CD4-positive, alpha-beta T cell treated with Interleukin-6 at 100 ng/mL for 8 hours (primary cell): ENCODE results near the gene SLC12A1.
"Not testable (repeated sequence)": the region's sequence is repeated elsewhere in the genome, so short reads cannot be mapped to it uniquely, and the experiment has no call there.

Experiments used
- DNase-seq: peaks from one replicate; pipeline ENCODE4 v3.0.0-alpha.2; 2020; ENCODE audit warnings: mixed read lengths, low spot score

SLC12A1 gene

GRCh38 chr15:48309740-48310139 is 103.6 kb downstream of the SLC12A1 start:
- no peak for DNase-seq

DNA sequence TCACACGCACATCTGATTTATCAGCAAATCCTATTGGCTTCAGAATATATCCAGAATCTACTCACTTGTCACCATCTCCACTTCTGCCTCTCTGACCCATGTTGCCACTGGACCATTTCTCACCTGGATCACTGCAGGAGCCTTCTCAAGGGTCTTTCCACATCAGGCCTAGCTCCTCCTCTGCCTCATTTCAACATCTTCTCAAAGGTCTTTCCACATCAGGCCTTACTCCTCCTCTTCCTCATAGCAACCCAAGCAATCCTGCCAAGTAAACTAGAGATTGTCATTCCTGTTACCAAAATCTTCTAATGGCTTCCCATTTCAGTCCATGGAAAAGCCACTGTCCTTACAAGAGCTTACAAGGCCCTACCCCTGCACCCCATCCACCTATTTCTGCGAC is 107.1 kb downstream of the SLC12A1 start:
- DNase-seq = no peak

DNA sequence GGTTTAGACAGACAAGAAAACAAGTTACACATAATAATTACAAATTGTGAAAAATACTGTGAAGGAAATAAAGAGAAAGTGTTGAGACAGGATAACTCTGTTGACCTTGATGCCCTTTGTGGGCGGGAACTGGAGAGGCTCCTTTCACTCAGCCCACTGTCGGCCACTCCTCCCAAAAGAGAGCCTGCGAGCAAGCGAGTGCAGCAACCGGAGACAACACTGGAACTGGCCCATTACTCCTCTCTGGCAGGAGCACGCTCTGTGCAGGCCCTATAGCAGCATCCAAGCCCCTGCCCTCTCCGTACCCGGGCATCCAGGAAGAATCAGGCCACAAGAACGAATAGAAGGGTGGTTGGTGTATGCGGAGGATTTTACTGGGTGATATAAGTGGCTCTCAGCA is 108.9 kb downstream of the SLC12A1 start:
- DNase-seq = no peak

GRCh38 chr15:48317221-48317620 is 111.1 kb downstream of the SLC12A1 start:
- DNase-seq = no peak

GRCh38 chr15:48318131-48318530 is 112.0 kb downstream of the SLC12A1 start:
- no peak for DNase-seq

DNA sequence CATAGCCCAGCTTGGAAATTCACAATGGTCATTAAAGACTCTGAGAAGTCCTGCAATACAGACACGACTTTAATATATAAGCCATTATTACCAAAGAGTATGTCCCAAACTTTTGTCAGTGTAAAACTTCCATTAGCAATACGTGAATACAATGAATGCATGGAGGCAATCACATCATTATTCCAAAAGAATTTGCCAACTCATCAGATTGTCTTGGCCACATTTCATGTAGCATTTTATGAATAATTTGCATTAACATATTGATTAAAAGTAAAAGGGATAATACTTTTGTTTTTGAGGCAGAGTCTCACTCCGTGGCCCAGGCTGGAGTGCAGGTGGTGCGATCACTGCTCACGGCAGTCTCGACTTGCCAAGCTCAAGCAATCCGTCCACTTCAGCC is 117.2 kb downstream of the SLC12A1 start:
- no peak for DNase-seq

DNA sequence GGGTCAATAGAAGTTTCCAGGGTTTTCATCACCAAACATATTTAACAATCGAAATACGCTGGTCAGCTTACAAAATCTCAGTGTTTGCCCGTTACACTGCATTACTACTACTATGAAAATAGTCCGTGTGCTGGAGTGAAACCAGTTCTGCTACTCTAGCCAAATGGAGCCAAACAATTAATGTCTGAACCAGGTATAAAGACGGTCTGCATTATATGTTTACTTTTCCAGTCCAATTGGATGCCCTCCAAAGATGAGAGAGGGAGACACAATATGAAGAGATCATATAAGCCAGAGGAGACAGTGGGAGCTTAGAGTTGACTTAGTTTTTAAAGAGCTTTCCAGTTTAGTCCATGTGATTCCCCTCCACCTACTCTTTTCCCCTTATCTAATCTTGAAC is 118.8 kb downstream of the SLC12A1 start:
- DNase-seq = no peak

GRCh38 chr15:48325400-48325799 is 119.3 kb downstream of the SLC12A1 start:
- no peak for DNase-seq

GRCh38 chr15:48326180-48326579 is 120.1 kb downstream of the SLC12A1 start:
- not testable (repeated sequence) for DNase-seq

DNA sequence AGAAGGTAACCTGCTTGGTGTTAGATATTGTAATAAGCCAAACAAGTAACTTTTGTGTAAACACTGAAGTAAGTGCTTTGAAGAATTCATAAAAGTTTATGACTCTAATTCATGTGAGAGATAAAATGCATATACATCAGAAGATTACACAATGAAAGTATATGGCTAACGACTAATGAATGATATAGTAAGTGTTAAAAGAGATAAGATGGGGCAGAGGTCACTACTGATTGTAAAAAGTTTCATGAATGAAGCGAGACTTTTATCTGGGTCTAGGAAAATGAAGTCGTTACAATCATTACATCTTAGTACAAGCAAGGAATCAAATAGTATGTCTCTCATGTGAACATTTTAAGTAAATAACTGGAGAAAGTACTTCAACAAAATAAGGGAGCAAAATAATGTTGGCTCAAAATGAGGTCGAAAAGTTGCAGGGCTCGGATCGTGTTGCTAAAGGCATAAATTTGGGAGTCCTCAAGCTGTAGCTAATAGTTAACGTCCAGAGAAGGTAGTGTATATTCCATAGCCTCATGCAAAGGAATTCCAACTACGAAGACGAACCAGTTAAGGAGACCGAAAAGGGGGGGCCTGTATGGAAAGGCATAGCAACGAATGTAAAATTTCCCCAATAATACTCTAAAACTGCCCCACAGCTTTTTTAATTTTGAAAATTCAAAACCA is 124.1 kb downstream of the SLC12A1 start:
- no peak for DNase-seq

DNA sequence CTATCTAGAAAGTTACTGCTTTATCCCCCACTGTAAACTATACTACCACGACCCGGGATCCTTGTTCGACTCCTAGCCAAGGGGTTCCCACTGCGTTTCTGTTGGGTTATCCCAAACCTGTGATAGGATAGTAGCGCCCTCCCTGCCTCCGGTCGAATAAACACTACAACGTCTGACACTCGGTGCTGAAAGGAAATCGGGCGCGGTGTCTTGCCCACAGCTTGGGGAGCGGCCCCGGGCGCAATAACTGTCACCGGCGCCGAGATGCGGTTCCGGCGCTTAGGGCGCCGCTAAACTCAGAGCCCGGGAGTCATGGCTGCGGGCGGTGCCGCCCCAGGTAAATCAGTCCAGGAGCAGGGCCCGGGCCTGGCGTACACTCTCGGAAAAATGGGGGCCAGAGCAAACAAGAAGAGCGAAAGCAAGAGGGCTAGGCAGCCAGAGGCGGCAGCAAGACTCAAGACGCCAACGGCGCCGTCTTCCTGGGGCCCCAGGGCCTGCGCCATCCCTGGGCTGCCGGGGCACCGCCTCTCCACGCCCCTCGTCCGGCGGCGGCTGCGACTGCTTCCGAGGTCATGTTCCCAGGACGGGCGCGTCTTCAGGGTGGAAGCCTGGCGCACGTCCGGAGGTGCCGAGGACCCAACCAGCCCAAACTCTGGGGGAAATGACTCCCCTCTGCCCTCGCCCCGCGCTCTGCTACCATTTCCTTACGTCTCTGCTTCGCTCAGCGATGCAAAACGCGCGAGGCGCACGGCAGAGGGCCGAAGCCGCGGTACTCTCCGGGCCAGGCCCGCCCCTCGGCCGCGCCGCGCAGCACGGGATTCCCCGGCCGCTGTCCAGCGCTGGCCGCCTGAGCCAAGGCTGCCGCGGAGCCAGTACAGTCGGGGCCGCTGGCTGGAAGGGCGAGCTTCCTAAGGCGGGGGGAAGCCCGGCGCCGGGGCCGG is 125.0 kb downstream of the SLC12A1 start, which contains the start of gene DUT:
DUT (plus strand) TSS at position 575 of the 941 bp plus-strand sequence; CDS start at position 662, 87 bp downstream.
- DNase-seq = peak; percentile 79

GRCh38 chr15:48331796-48332641 is 125.9 kb downstream of the SLC12A1 start:
- DNase-seq = peak; percentile 54

DNA sequence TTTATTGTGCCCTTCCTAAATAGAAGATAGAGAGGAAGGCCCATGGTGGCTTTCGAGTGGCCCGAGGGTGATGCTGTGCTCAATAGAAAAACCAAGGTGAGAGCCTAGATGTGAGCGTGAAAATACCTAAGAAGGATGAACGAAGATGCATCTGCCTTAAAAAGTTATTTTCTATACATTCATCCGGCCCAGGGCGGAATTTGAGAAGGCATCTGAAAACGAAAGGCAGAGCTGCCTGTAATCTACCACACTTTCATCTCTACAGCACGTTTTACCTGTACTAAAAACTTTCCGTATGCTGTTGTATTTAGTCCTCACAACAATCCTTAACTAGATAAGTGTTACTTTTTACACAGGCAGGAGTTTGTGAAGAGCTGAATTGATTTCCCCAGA is 126.5 kb downstream of the SLC12A1 start:
- no peak for DNase-seq

DNA sequence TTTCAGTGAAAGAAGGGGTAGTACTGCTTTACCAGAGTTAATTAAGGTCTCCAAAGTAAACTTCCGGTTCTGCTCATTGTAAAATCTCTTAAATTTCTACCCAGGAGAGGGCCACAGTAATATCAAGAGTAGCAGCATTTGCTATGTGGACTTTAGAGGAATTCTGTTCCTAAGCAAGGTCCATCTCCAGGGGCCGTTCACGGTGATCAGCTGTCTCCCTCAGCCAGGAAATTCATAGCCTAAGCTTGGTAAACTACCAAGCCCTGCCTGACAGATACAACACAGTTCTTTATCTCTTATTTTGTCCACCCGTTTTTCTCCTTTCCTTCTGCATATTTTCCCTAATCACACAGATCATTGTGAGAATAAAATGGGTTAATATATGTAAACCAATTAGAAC is 127.4 kb downstream of the SLC12A1 start:
- DNase-seq = no peak

GRCh38 chr15:48334260-48334659 is 128.2 kb downstream of the SLC12A1 start:
- no peak for DNase-seq

DNA sequence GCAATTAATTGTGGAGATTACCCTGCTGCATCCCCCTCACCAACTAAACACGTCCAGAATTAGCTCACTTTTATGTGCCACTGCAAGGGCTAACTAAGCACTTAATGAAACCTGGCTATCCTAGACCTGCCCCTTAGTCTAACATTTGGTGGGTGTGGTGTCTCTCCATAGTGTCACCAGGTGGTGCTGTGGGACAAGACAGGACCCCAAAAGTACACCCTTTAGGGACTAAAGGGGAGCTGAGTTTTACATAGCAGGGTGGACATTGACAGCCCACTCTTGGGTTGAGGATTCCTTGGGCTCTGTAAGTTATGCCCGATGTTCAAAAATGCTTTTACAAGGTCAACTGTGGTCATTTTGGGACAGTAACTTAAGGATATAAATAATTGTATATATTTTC is 130.8 kb downstream of the SLC12A1 start:
- DNase-seq = no peak

DNA sequence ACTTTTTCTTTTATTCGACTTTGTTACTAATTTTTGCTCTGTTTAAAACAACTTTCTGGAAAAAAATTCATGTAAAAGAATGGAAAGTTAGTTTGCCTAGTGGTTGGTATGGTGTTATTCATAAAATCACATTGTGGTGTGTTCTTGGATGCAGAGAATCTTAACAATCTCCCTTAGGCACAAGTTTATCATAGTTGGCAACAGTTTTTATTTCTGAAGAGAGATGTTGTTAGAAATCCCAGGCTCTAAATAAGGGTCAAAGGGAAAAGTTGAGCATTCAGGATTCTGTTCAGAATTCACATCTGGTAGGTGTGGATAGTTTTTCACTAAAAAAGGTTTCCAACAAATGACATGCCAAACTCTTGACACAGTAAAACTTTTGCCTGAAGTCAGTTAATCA is 131.5 kb downstream of the SLC12A1 start:
- no peak for DNase-seq

GRCh38 chr15:48340111-48340510 is 134.0 kb downstream of the SLC12A1 start:
- no peak for DNase-seq

DNA sequence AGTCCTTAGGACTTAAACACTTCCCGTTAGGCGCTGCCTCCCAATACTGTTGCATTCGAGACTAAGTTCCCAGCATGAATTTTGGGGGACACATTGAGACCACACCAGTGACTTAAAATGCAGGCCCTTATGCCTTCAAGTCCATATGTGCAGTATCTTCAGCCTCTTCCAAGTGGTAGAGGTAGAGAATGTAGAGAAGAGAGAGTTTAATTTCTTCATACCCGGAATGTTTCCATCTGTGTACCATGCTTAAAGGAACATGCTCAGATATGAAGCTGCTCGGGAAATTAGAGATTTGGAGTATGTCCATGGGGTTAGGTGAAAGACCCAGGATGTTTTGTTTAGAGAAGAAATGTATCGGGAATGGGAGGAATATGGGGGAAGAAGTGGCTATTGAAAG is 137.8 kb downstream of the SLC12A1 start:
- no peak for DNase-seq

DNA sequence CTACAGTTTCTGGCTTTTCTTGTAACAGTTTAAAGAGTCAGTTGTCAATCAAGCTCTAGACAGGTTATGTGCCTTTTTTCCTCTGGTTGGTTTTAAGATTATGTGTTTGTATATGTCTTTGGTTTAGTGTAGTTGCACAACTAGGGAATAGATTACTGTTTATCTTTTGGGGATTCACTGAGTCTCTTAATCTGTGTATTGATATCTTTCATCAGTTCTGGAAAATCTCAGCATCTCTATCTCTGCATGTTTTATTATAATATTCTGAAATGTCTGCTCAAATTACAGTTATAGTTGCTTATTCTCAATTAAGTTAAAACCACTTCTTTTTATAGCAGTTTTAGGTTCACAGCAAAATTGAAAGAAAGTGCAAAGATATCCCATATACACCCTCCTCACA is 139.4 kb downstream of the SLC12A1 start:
- DNase-seq = no peak

GRCh38 chr15:48352474-48353072 is 146.5 kb downstream of the SLC12A1 start:
- peak; percentile 56 for DNase-seq
